ENCODE measurements around the gene PDE4B.

PDE4B gene

DNA sequence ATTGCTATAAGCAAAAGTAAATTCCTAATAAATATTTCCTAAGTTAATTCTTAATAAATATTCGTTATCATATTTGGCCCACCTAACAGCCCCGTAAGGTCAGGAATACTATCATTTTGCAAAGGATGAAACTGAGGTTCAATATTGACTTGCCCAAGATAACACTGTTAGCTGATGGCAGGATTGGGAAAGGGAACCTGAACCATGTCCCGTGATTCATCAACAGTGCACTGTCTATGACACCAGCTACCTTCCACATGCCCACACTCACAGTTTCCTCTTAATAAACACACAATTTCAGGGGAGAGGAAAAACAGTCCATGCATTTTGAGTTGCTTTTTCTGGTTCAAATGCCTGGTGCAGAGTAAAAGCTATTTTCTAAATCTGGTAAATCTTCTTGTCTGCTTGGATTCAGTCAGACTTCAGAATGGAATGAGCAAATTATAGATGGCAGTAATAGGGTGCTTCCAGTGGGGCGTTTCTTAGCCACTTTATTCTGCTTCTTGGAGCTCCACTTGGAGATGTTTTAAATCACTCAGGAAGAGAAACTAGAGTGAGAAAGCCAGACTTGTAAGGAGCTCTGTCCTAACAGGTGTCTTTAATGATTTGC is 354.6 kb downstream of the PDE4B start:
- H3K27ac ChIP-seq: no peak overlapping the region
- TF ChIP-seq, protein P1, sequence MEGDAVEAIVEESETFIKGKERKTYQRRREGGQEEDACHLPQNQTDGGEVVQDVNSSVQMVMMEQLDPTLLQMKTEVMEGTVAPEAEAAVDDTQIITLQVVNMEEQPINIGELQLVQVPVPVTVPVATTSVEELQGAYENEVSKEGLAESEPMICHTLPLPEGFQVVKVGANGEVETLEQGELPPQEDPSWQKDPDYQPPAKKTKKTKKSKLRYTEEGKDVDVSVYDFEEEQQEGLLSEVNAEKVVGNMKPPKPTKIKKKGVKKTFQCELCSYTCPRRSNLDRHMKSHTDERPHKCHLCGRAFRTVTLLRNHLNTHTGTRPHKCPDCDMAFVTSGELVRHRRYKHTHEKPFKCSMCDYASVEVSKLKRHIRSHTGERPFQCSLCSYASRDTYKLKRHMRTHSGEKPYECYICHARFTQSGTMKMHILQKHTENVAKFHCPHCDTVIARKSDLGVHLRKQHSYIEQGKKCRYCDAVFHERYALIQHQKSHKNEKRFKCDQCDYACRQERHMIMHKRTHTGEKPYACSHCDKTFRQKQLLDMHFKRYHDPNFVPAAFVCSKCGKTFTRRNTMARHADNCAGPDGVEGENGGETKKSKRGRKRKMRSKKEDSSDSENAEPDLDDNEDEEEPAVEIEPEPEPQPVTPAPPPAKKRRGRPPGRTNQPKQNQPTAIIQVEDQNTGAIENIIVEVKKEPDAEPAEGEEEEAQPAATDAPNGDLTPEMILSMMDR (conservative IDR thresholded peaks at IDR 0.05): no peak

DNA sequence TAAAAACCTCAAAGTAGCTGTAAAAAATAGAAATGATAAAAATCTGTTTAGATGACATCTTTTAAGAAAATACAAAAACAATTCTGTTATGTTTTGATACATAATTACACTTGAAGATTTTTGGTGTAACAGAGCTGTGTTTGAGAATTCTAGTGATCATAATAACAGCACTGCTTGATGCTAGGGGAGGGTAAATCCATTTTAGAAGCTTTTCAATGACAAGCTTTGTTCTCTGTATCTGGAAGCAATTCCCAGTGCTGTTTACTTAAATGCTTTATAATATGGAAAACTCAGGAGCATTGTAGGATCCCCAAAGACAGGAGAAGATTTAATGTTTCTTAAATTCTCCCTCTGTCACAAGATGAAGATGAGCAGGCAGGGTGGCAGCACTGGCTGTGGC is 359.3 kb downstream of the PDE4B start:
- TF ChIP-seq, protein P1 (conservative IDR thresholded peaks at IDR 0.05): no peak
- no peak overlapping the region for H3K27ac ChIP-seq

DNA sequence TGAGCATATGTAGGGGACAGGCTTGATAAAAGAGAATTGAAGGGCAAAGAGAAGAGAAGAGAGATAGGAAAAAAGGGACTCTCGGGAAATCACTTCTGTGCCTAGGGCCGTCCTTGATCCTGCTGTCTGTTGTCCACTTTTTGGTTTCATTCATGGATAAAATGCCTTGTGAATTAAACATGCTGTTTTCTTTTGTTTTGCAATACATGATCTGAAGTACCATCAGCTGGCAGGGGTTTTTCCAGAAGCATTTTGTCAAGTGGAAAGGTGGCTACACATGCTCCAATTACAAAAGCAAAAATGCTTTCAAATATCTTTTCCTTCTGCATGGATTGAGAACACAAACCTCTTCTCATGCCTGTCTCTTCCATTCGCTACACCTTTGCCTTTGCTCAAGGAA is 361.7 kb downstream of the PDE4B start:
- TF ChIP-seq, protein P1 (conservative IDR thresholded peaks at IDR 0.05): no peak
- no peak overlapping the region for H3K27ac ChIP-seq

DNA sequence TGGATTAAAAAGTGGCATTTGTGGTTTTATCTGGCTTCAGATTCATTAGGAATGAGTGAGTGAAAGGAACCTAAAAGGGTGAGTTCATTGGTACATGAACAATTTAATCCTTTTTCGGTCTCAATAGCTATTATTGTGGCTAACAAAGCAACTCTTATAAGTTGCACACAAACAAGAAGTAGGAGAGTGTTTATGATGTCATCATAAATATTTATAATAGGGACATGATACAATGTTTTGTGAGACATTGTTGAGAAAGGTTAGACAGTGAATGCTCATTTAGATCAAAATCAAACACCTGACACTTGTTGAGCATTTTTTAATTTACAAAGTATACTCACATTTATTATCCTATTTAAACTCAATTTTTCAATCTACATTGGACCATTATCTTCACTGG is 363.4 kb downstream of the PDE4B start:
- TF ChIP-seq, protein P1 (conservative IDR thresholded peaks at IDR 0.05): no peak
- H3K27ac ChIP-seq: no peak overlapping the region

DNA sequence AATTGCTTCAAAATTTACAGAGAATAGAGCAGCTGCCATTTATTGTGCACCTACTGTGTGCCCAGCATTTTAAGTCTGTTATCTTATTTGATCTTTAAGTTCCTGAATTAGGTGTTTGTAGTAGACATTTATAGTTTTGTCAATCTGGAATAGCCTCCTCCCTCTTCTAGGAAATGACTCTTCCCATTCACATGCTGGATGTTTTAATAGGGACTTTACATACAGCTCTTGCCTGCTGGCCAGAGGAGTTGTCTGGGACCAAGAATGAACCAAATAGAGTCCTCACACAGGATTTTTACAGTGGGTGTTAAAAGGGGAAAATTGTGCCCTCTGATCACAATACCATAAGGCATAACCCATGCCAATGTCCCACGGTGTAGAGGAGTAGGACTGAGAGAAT is 367.1 kb downstream of the PDE4B start:
- TF ChIP-seq, protein P1 (conservative IDR thresholded peaks at IDR 0.05): no peak
- H3K27ac ChIP-seq: no peak overlapping the region

DNA sequence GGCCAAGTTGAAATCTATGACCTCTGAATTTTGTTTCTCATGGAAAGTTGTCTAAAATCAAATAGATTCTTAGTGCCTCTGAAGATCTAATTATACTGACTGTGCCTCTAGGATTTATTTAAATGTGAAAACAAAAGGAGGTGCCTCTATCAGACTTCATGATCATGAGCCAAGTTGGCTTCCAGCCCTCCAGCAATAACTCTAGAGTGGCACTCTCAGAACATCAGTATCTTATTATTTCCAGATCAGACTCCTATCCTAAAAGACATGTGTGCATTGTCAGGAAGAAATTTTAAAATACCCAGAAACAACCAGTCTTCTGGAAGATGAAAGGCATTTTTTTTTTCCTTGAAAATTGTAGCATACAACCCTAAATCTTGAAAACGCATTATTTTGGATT is 368.0 kb downstream of the PDE4B start:
- TF ChIP-seq, protein P1 (conservative IDR thresholded peaks at IDR 0.05): no peak
- no peak overlapping the region for H3K27ac ChIP-seq

DNA sequence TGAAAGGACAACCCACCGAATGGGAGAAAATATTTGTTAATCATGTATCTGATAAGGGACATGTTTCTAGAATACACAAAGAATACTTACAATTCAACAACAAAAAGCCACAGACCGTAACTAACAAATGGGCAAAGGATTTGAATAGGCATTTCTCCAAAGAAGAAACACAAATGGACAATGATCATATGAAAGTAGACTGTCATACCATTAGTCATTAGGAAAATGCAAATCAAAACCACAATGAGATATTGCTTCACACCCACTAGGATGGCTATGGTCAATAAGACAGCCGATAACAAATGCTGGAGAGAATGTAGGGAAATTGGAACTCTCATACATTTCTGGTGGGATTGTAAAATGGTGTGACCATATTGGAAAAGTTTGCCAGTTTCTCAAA is 374.1 kb downstream of the PDE4B start:
- no peak overlapping the region for H3K27ac ChIP-seq
- TF ChIP-seq, protein P1 (conservative IDR thresholded peaks at IDR 0.05): no peak

Measured in VCaP (cell line).